Measurements from ENCODE around the gene ATG4B. TPM values are rescaled to one million over a fixed set of nuclear protein-coding genes. Genes with fewer than 3 reads are reported as not detected.
A peak's percentile ranks its signal among the peaks of the same experiment; 100 is the strongest.

ATG4B gene
- polyA plus RNA-seq, 1 donor: 79.8 TPM

DNA sequence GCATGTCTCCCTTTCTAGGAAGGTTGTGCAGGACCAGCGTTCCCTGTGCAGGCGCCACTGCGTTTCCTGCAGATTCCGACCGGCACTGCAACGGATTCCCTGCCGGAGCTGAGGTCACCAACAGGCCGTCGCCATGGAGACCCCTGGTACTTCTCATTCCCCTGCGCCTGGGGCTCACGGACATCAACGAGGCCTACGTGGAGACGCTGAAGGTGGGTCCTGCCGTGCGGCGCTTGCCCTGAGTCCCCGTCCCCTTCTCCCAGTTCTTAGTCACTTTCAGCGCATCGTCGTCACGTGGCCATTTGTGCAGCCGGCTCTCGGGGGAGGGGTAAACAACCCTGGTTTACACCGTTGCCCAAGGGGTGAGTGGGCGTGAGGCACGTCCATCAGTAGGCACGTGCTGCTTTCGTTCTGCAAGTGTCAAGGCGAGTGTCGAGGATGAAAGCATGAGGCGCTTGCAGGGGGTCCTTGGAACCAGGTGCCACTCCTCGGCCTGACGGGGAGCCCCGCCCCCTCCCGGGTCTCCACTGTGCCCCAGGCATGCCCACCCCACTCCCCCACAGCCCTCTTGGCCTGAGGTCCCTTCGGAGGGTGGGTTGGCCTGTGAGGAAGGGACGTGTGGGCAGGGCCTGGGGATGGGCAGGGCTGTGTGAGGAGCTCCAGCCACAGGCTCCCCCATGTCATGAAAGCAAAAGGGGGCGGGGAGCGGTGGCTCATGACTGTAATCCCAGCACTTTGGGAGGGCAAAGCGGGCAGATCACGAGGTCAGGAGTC is 29.3 kb downstream of the ATG4B start:
- Histone ChIP-seq H3K4me1 (ENCODE audit: control insufficient read depth, insufficient read depth, low read length) (no peaks in the 10 kb centered on the region), H3K27me3 (ENCODE audit: control insufficient read depth, insufficient read depth, low read length) (no peaks in the 10 kb centered on the region), H3K9me3 (ENCODE audit: control insufficient read depth, low read depth, low read length) (no peaks in the 10 kb centered on the region), H3K36me3 (ENCODE audit: control insufficient read depth, insufficient read depth, low read length) (peaks cover 48% of the 10 kb centered on the region), H3K4me3 (ENCODE audit: low read length) (no peak overlapping the region), H3K27ac (ENCODE audit: low read length) (peak overlapping the region; percentile 15)
- WGBS (ENCODE audit: insufficient coverage, low lambda C conversion rate): no CpG with 5 or more reads among the region's 42 CpGs
- peak in 1 of 2 donors; percentile 10 for DNase-seq

DNA sequence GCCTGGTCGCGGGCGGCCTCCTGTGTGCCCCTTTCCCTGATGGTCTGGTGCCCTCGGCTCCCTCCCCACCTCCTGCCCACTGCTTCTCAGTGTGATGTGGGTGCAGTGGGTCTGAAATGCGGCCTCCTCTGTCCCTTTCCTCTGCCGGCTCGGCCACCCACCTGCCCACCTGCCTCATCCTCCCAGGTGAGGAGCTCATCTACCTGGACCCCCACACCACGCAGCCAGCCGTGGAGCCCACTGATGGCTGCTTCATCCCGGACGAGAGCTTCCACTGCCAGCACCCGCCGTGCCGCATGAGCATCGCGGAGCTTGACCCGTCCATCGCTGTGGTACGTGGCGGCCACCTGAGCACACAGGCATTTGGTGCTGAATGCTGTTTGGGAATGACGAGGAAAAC is 30.9 kb downstream of the ATG4B start:
- H3K9me3 ChIP-seq (ENCODE audit: control insufficient read depth, low read depth, low read length): no peaks in the 10 kb centered on the region
- H3K36me3 ChIP-seq (ENCODE audit: control insufficient read depth, insufficient read depth, low read length): peaks cover 61% of the 10 kb centered on the region
- H3K4me1 ChIP-seq (ENCODE audit: control insufficient read depth, insufficient read depth, low read length): no peaks in the 10 kb centered on the region
- DNase-seq: no peak
- no peak overlapping the region for H3K27ac ChIP-seq (ENCODE audit: low read length)
- H3K4me3 ChIP-seq (ENCODE audit: low read length): no peak overlapping the region
- no CpG with 5 or more reads among the region's 21 CpGs for WGBS (ENCODE audit: insufficient coverage, low lambda C conversion rate)
- H3K27me3 ChIP-seq (ENCODE audit: control insufficient read depth, insufficient read depth, low read length): no peaks in the 10 kb centered on the region

DNA sequence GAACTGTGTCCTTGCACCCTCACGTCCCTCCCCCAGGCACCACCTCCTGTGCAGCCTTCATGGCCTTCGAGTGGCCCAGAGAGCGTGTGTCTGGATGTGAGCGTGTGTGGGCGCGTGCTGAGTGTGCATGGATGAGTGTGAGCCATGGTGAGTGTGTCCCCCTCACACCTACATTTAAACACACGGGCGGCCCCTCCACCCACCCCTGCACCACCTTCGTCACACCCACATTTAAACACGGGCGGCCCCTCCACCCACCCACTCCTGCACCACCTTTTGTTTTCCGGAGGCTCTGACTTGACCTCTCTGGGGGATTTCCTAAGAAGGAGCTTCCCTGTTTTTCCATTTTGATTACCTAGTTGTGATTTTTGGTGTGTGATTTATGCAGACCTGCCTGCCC is 31.3 kb downstream of the ATG4B start:
- Histone ChIP-seq H3K9me3 (ENCODE audit: control insufficient read depth, low read depth, low read length) (no peaks in the 10 kb centered on the region), H3K27me3 (ENCODE audit: control insufficient read depth, insufficient read depth, low read length) (no peaks in the 10 kb centered on the region), H3K36me3 (ENCODE audit: control insufficient read depth, insufficient read depth, low read length) (peaks cover 61% of the 10 kb centered on the region), H3K27ac (ENCODE audit: low read length) (no peak overlapping the region), H3K4me3 (ENCODE audit: low read length) (no peak overlapping the region), H3K4me1 (ENCODE audit: control insufficient read depth, insufficient read depth, low read length) (no peaks in the 10 kb centered on the region)
- DNase-seq: no peak
- WGBS (ENCODE audit: insufficient coverage, low lambda C conversion rate): no CpG with 5 or more reads among the region's 12 CpGs

DNA sequence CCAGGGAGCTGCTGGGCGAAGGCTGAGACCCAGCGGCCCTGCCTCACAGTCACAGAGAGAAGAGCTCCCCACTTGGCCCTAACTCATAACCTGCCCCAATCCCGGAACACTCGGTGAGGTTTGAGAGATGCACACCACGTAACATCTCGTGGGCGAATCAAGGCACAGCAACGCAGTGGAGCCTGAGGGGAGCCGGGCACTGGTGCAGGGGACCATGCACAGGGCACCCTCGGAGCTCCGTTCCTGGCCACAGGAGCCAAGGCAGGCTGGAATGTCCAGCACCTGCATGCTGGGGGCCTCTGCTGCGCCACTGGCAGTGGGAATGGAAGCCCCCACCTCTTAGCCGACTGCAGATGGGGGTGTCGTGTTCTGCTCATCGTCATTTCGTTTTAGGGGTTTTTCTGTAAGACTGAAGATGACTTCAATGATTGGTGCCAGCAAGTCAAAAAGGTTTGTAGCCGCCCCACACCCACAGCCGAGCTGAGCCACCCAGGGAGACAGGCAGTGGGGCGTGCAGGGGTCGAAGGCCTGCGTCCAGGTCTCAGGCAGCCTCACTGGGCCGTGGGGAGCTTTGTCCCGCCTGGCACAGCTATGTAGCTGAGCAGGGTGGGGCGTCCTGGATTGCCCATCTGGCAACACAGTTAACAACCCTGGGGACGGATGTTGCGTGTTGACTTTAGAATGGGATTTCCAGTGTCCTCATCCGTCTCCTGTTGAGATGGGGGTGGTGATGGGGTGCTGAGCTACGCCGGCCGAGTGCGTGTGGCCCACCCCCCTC is 33.0 kb downstream of the ATG4B start:
- no peaks in the 10 kb centered on the region for H3K9me3 ChIP-seq (ENCODE audit: control insufficient read depth, low read depth, low read length)
- no CpG with 5 or more reads among the region's 31 CpGs for WGBS (ENCODE audit: insufficient coverage, low lambda C conversion rate)
- H3K4me1 ChIP-seq (ENCODE audit: control insufficient read depth, insufficient read depth, low read length): no peaks in the 10 kb centered on the region
- peaks cover 67% of the 10 kb centered on the region for H3K36me3 ChIP-seq (ENCODE audit: control insufficient read depth, insufficient read depth, low read length)
- no peak overlapping the region for H3K27ac ChIP-seq (ENCODE audit: low read length)
- no peak overlapping the region for H3K4me3 ChIP-seq (ENCODE audit: low read length)
- no peaks in the 10 kb centered on the region for H3K27me3 ChIP-seq (ENCODE audit: control insufficient read depth, insufficient read depth, low read length)
- no peak for DNase-seq

DNA sequence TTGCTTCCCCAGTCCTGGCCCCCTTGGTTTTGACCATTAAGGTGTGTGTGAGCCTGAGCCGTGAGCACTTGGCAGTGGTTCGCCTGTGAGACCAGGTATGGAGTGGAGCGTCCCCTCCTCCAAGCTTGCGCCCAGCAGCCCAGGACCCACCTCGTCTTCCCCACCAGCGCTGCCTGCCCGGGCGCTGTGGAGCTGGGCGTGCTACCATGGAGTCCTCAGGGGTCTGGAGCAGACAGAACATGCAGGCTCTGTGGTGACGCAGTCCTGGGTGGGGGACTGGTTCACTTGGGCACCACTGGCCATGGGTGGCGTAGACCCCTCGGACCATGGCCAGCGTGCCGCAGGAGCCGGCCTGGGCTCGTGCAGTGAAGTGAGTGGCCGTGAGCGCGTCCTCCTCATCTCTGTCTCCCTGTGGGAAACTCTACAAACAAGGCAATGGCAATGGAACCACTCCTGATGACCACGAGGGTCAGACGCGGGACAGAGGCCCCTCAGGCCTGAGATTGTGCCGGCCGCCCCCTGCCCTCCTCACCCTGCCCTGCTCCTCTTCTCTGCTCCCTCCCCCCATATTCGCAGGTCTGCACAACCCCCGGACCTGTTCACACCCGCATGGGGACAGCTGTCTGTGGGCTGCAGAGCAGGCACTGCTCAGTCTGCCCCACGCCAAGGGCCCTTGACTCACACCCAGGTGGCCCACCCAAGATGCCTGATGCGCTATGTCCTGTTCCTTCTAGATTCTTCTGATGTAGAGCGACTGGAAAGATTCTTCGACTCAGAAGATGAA is 34.2 kb downstream of the ATG4B start:
- Histone ChIP-seq H3K27me3 (ENCODE audit: control insufficient read depth, insufficient read depth, low read length) (no peaks in the 10 kb centered on the region), H3K9me3 (ENCODE audit: control insufficient read depth, low read depth, low read length) (no peaks in the 10 kb centered on the region), H3K4me1 (ENCODE audit: control insufficient read depth, insufficient read depth, low read length) (no peaks in the 10 kb centered on the region), H3K4me3 (ENCODE audit: low read length) (no peak overlapping the region), H3K27ac (ENCODE audit: low read length) (no peak overlapping the region), H3K36me3 (ENCODE audit: control insufficient read depth, insufficient read depth, low read length) (peaks cover 73% of the 10 kb centered on the region)
- WGBS (ENCODE audit: insufficient coverage, low lambda C conversion rate): no CpG with 5 or more reads among the region's 31 CpGs
- DNase-seq: no peak

DNA sequence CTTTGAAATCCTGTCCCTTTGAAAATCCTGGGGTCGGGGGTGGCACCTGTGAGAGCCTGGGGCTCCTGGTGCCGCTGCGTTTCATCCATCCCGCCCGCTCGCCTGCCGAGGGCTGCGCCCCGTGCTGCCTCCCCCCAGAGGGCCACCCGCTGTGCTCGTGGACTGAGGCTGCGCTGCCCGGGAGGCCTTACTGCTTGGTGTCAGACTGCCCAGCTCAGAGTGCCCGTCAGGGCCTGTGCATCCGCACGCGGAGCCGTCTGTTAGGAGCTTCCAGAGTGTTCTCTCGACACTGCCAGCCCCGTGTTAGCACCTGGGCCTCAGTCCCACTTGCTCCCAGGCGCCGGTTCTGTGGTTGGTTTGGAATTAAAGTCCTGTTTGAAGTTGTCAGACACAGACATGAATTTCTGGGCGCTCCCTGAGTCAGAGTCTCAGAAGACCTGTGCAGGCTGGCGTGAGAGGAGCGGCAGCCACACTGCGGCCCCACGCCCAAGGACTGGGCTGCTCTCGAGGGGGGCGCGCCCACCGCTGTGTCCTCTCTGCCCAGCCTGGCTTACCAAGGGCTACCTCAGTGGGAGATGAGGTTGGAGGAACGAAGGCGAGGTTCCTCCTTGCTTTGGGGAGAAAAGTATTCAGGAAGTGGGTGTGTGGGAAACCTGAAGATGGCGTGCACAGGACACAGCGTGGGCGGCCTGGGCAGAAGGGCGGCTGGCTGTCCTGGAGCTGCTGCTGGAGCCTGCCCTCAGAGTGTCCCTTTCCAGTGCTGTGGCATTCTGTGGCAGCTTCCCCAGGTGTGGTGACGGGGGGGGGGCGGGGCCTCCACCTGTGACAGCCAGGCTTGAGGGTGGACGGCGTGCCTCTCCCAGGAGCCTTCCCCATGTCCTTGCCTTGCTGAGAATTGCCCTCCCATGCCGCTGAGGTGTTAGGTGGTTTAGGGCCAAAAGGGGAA is 35.0 kb downstream of the ATG4B start:
- DNase-seq: no peak
- Histone ChIP-seq H3K27me3 (ENCODE audit: control insufficient read depth, insufficient read depth, low read length) (no peaks in the 10 kb centered on the region), H3K27ac (ENCODE audit: low read length) (no peak overlapping the region), H3K4me1 (ENCODE audit: control insufficient read depth, insufficient read depth, low read length) (no peaks in the 10 kb centered on the region), H3K36me3 (ENCODE audit: control insufficient read depth, insufficient read depth, low read length) (peaks cover 74% of the 10 kb centered on the region), H3K4me3 (ENCODE audit: low read length) (no peak overlapping the region), H3K9me3 (ENCODE audit: control insufficient read depth, low read depth, low read length) (no peaks in the 10 kb centered on the region)
- no CpG with 5 or more reads among the region's 42 CpGs for WGBS (ENCODE audit: insufficient coverage, low lambda C conversion rate)

DNA sequence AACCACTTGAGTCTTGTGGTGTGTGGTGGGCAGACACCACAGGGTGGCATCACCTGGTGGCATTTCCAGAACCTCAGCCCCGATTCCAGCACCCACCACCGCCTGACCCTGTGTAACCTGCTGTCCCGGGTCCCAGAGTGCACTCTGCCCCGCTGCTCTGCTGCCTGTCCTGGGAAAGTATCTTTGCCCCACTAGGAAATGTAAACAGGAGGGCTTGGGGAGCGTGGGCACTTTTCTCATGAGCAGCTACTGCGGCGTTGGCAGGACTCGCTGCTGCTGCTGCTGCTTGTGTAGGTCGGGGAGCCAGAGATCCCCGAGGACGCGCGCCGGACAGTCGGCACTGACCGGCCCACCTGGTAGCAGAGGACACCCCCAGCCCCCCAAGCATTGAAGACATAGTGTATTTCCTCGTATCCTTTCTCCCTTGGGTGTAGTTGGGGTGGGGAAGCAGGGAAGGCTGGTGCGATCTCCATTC is 35.7 kb downstream of the ATG4B start:
- no peaks in the 10 kb centered on the region for H3K4me1 ChIP-seq (ENCODE audit: control insufficient read depth, insufficient read depth, low read length)
- no peaks in the 10 kb centered on the region for H3K9me3 ChIP-seq (ENCODE audit: control insufficient read depth, low read depth, low read length)
- DNase-seq: no peak
- no peak overlapping the region for H3K4me3 ChIP-seq (ENCODE audit: low read length)
- H3K27me3 ChIP-seq (ENCODE audit: control insufficient read depth, insufficient read depth, low read length): no peaks in the 10 kb centered on the region
- WGBS (ENCODE audit: insufficient coverage, low lambda C conversion rate): no CpG with 5 or more reads among the region's 18 CpGs
- H3K36me3 ChIP-seq (ENCODE audit: control insufficient read depth, insufficient read depth, low read length): peaks cover 72% of the 10 kb centered on the region
- H3K27ac ChIP-seq (ENCODE audit: low read length): no peak overlapping the region

DNA sequence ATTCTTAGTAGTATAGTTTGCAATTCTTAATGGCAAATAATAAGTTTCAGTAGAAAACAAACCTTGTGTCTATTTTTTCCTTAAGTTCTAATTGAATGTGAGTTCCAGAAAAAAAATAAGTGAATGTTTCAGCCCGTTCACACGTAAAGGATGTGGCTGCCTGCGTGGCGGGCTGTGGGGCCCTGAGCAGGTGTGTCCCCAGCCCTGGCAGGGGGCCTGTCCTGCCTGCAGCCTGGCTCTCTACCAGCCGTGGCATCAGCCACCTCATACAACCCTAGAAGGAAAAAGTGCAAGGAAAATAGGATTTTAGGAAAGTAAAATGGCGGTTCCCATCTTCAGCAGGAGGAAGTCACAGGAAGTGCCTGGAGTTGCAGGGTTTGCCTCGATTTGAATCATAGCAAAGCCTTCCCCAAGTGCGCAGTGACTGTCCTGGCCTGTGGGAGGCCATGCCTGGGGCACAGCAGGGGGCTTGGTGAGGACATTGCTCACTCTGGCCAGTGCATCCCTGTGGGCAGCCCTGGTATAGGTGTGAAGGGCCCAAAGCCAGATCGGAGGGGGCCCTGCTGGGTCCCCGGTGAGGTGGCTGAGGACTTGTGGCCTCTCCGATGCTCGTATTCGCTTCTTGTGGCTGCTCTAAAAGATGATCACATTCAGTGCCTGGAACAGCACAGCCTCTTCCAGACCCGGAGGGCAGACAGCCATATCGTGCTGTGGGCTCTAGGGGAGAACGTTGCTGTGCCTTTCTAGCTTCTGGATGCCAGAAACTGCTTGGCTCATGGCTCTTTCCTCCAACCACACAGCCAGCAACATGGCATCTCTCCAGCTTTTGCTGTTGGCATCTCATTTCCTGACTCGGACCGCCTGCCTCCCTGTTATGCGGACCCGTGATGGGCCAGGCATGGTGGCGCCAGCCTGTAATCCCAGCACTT is 36.6 kb downstream of the ATG4B start:
- Histone ChIP-seq H3K9me3 (ENCODE audit: control insufficient read depth, low read depth, low read length) (no peaks in the 10 kb centered on the region), H3K27me3 (ENCODE audit: control insufficient read depth, insufficient read depth, low read length) (no peaks in the 10 kb centered on the region), H3K4me1 (ENCODE audit: control insufficient read depth, insufficient read depth, low read length) (no peaks in the 10 kb centered on the region), H3K27ac (ENCODE audit: low read length) (no peak overlapping the region), H3K4me3 (ENCODE audit: low read length) (no peak overlapping the region), H3K36me3 (ENCODE audit: control insufficient read depth, insufficient read depth, low read length) (peaks cover 71% of the 10 kb centered on the region)
- WGBS (ENCODE audit: insufficient coverage, low lambda C conversion rate): no CpG with 5 or more reads among the region's 21 CpGs
- no peak for DNase-seq

DNA sequence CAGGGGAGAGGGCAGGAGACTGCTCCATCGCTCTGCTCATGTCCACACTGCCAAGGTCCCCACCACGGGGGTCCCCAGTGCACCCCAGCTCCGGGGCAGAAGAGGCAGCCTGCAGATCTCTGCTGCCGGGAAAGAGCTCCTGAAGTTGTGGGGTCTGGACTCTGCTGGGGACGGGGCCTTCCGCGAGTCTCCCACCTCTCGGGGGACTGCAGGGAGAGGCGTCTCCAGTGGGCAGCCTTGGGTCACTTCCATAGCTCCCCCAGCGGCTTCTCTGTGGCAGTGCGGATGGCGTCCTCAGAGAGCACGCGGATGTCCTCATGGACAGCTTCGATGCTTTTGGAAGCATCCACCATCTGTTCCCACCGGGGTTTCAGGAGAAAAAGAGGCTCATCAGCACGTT is 38.4 kb downstream of the ATG4B start:
- no CpG with 5 or more reads among the region's 17 CpGs for WGBS (ENCODE audit: insufficient coverage, low lambda C conversion rate)
- H3K27me3 ChIP-seq (ENCODE audit: control insufficient read depth, insufficient read depth, low read length): no peaks in the 10 kb centered on the region

More for the DNA sequence above, 38.4 kb downstream of the ATG4B start:
- Histone ChIP-seq H3K9me3 (ENCODE audit: control insufficient read depth, low read depth, low read length) (no peaks in the 10 kb centered on the region), H3K4me3 (ENCODE audit: low read length) (no peak overlapping the region), H3K36me3 (ENCODE audit: control insufficient read depth, insufficient read depth, low read length) (peaks cover 67% of the 10 kb centered on the region), H3K4me1 (ENCODE audit: control insufficient read depth, insufficient read depth, low read length) (no peaks in the 10 kb centered on the region), H3K27ac (ENCODE audit: low read length) (no peak overlapping the region)
- no peak for DNase-seq
